ENCODE measurements around the gene CYFIP2.

DNA sequence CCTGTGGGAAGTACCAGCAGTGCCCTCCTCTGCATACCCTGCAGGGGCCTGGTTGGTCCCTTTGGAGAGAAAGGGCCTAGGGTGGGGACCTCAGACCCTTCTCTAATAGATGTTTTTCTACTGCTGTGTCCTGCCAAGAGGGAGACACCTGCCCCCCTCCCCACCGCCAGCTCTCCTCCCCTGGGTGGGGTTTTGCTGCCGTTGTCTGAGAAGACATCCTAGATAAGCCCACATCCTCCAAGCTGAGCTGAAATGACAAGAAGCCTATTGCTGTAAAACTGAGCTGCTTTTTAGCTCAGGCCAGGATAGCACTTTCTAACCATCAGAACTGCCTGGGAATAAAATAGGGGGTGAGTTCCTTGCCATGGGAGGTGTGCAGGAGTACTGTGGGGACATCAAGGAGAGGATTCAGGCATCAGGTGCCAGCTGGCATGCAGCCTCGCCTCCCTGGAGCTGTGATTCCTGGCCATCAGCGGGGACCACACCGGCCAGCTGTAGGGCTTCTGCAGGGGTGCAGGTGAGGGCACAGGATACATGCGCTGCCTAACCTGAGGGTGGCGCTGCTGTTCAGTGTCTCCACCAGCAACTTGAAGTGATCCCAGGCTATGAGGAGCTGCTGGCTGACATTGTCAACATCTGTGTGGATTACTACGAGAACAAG is 37.9 kb downstream of the CYFIP2 start:
- TF ChIP-seq, protein P1, sequence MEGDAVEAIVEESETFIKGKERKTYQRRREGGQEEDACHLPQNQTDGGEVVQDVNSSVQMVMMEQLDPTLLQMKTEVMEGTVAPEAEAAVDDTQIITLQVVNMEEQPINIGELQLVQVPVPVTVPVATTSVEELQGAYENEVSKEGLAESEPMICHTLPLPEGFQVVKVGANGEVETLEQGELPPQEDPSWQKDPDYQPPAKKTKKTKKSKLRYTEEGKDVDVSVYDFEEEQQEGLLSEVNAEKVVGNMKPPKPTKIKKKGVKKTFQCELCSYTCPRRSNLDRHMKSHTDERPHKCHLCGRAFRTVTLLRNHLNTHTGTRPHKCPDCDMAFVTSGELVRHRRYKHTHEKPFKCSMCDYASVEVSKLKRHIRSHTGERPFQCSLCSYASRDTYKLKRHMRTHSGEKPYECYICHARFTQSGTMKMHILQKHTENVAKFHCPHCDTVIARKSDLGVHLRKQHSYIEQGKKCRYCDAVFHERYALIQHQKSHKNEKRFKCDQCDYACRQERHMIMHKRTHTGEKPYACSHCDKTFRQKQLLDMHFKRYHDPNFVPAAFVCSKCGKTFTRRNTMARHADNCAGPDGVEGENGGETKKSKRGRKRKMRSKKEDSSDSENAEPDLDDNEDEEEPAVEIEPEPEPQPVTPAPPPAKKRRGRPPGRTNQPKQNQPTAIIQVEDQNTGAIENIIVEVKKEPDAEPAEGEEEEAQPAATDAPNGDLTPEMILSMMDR (conservative IDR thresholded peaks at IDR 0.05 in 1 of 2, IDR thresholded peaks at IDR 0.05 in 1 of 2; ENCODE audit: low read depth in 1 of 2, low read length in 2 of 2), result peak in 1 of 2 donors; percentile 6
- TF ChIP-seq EZH2 (IDR thresholded peaks at IDR 0.05; ENCODE audit: low read length, missing control alignments), result no peak

Measured in fibroblast of lung (primary cell).